BLaER1 (cell line): ENCODE data around the gene MTR.
"Not testable (repeated sequence)": the region's sequence is repeated elsewhere in the genome, so short reads cannot be mapped to it uniquely, and the experiment has no call there.

ENCODE experiments used
- H3K27ac ChIP-seq: shearing (Covaris generic); formaldehyde crosslinking; 2 replicates; pipeline ENCODE4 v1.8.1; 2022
- H3K27me3 ChIP-seq: shearing (Covaris generic); formaldehyde crosslinking; 2 replicates; pipeline ENCODE4 v1.8.1; 2022
- H3K36me3 ChIP-seq: shearing (Covaris generic); formaldehyde crosslinking; 2 replicates; pipeline ENCODE4 v1.8.1; 2022
- H3K4me1 ChIP-seq: shearing (Covaris generic); formaldehyde crosslinking; 2 replicates; pipeline ENCODE4 v1.8.1; 2022
- H3K4me2 ChIP-seq: shearing (Covaris generic); formaldehyde crosslinking; 2 replicates; pipeline ENCODE4 v1.8.1; 2022
- H3K4me3 ChIP-seq: shearing (Covaris generic); formaldehyde crosslinking; 2 replicates; pipeline ENCODE4 v1.8.1; 2022
- H3K9ac ChIP-seq: shearing (Covaris generic); formaldehyde crosslinking; 2 replicates; pipeline ENCODE4 v1.8.1; 2022
- H3K9me3 ChIP-seq: shearing (Covaris generic); formaldehyde crosslinking; 2 replicates; pipeline ENCODE4 v1.8.1; 2022
- H4K20me1 ChIP-seq: shearing (Covaris generic); formaldehyde crosslinking; 2 replicates; pipeline ENCODE4 v1.8.1; 2022
- Cebpa-rat ChIP-seq: shearing (Covaris generic); IDR thresholded peaks from 2 replicates; pipeline ENCODE4 v1.8.1; 2022

Gene MTR

GRCh38 chr1:236841341-236841740 is 46.2 kb downstream of the MTR start:
- Histone ChIP-seq H3K36me3 (peaks cover 96% of the 10 kb centered on the region), H4K20me1 (no peaks in the 10 kb centered on the region), H3K9me3 (no peaks in the 10 kb centered on the region), H3K4me2 (no peak overlapping the region), H3K27ac (no peak overlapping the region), H3K4me1 (no peaks in the 10 kb centered on the region), H3K27me3 (no peaks in the 10 kb centered on the region), H3K9ac (no peak overlapping the region), H3K4me3 (no peak overlapping the region)
- TF ChIP-seq Cebpa-rat: no peak

- H3K27ac ChIP-seq: no peak overlapping the region
- H3K4me1 ChIP-seq: peaks cover 12% of the 10 kb centered on the region; the same call in 1 of the 2 replicates
- H3K36me3 ChIP-seq: peaks cover 96% of the 10 kb centered on the region
- no peak overlapping the region for H3K9ac ChIP-seq
- H4K20me1 ChIP-seq: no peaks in the 10 kb centered on the region
- no peak overlapping the region for H3K4me2 ChIP-seq
- no peak overlapping the region for H3K4me3 ChIP-seq
- no peak for TF ChIP-seq Cebpa-rat
- H3K9me3 ChIP-seq: no peaks in the 10 kb centered on the region
- H3K27me3 ChIP-seq: no peaks in the 10 kb centered on the region
Observed at GRCh38 chr1:236844499-236845271, 49.6 kb downstream of the MTR start.

GRCh38 chr1:236845830-236846229 is 50.7 kb downstream of the MTR start:
- H3K27me3 ChIP-seq: no peaks in the 10 kb centered on the region
- no peak for TF ChIP-seq Cebpa-rat
- H3K4me3 ChIP-seq: no peak overlapping the region
- H3K36me3 ChIP-seq: peaks cover 96% of the 10 kb centered on the region
- no peaks in the 10 kb centered on the region for H3K9me3 ChIP-seq
- no peaks in the 10 kb centered on the region for H4K20me1 ChIP-seq
- H3K9ac ChIP-seq: no peak overlapping the region
- no peak overlapping the region for H3K4me2 ChIP-seq
- peaks cover 12% of the 10 kb centered on the region; the same call in 1 of the 2 replicates for H3K4me1 ChIP-seq
- no peak overlapping the region for H3K27ac ChIP-seq

GRCh38 chr1:236848274-236848923 is 53.3 kb downstream of the MTR start:
- H3K27ac ChIP-seq: 0 out of 2 replicates have a peak overlapping the region, but pooled peaks have one; percentile 20
- H3K9ac ChIP-seq: no peak overlapping the region
- TF ChIP-seq Cebpa-rat: no peak
- no peaks in the 10 kb centered on the region for H3K9me3 ChIP-seq
- H3K4me3 ChIP-seq: no peak overlapping the region
- no peak overlapping the region for H3K4me2 ChIP-seq
- no peaks in the 10 kb centered on the region for H4K20me1 ChIP-seq
- no peaks in the 10 kb centered on the region for H3K27me3 ChIP-seq
- H3K36me3 ChIP-seq: peaks cover 93% of the 10 kb centered on the region
- H3K4me1 ChIP-seq: peaks cover 12% of the 10 kb centered on the region; the same call in 1 of the 2 replicates

- Histone ChIP-seq H4K20me1 (peaks cover 6% of the 10 kb centered on the region; the same call in 1 of the 2 replicates), H3K4me1 (peaks cover 12% of the 10 kb centered on the region; the same call in 1 of the 2 replicates), H3K27me3 (no peaks in the 10 kb centered on the region), H3K27ac (no peak overlapping the region), H3K36me3 (peaks cover 93% of the 10 kb centered on the region), H3K9ac (no peak overlapping the region), H3K4me3 (no peak overlapping the region), H3K9me3 (no peaks in the 10 kb centered on the region), H3K4me2 (no peak overlapping the region)
- TF ChIP-seq Cebpa-rat: no peak
Observed at GRCh38 chr1:236850077-236850979, 55.2 kb downstream of the MTR start.

- Histone ChIP-seq H3K36me3 (peaks cover 97% of the 10 kb centered on the region), H3K27ac (no peak overlapping the region), H3K9me3 (no peaks in the 10 kb centered on the region), H4K20me1 (peaks cover 6% of the 10 kb centered on the region; the same call in 1 of the 2 replicates), H3K4me3 (no peak overlapping the region), H3K27me3 (no peaks in the 10 kb centered on the region), H3K9ac (no peak overlapping the region), H3K4me1 (peaks cover 12% of the 10 kb centered on the region; the same call in 1 of the 2 replicates), H3K4me2 (no peak overlapping the region)
- no peak for TF ChIP-seq Cebpa-rat
Observed at GRCh38 chr1:236851871-236852270, 56.8 kb downstream of the MTR start.

GRCh38 chr1:236853921-236854604 is 59.0 kb downstream of the MTR start:
- no peak for TF ChIP-seq Cebpa-rat
- no peak overlapping the region for H3K27ac ChIP-seq
- H3K4me2 ChIP-seq: no peak overlapping the region
- no peaks in the 10 kb centered on the region for H3K9me3 ChIP-seq
- peaks cover 6% of the 10 kb centered on the region; the same call in 1 of the 2 replicates for H4K20me1 ChIP-seq
- peaks cover 97% of the 10 kb centered on the region for H3K36me3 ChIP-seq
- no peaks in the 10 kb centered on the region for H3K27me3 ChIP-seq
- H3K4me1 ChIP-seq: no peaks in the 10 kb centered on the region
- H3K4me3 ChIP-seq: no peak overlapping the region
- H3K9ac ChIP-seq: no peak overlapping the region

GRCh38 chr1:236854605-236854983 is 59.5 kb downstream of the MTR start:
- Histone ChIP-seq H3K27ac (no peak overlapping the region), H3K4me1 (no peaks in the 10 kb centered on the region), H3K4me2 (no peak overlapping the region), H4K20me1 (peaks cover 6% of the 10 kb centered on the region; the same call in 1 of the 2 replicates), H3K4me3 (no peak overlapping the region), H3K9me3 (no peaks in the 10 kb centered on the region), H3K9ac (no peak overlapping the region), H3K36me3 (peaks cover 97% of the 10 kb centered on the region), H3K27me3 (no peaks in the 10 kb centered on the region)
- TF ChIP-seq Cebpa-rat: no peak

GRCh38 chr1:236856649-236857048 is 61.6 kb downstream of the MTR start:
- H3K4me2 ChIP-seq, H3K27me3 ChIP-seq, H3K9me3 ChIP-seq, H3K4me3 ChIP-seq, H4K20me1 ChIP-seq, H3K9ac ChIP-seq, H3K27ac ChIP-seq, H3K4me1 ChIP-seq: not testable (repeated sequence)
- peaks cover 98% of the 10 kb centered on the region for H3K36me3 ChIP-seq
